Measurements from ENCODE around the gene CRY2.
"Not testable (repeated sequence)": the region's sequence is repeated elsewhere in the genome, so short reads cannot be mapped to it uniquely, and the experiment has no call there.

CRY2 gene

DNA sequence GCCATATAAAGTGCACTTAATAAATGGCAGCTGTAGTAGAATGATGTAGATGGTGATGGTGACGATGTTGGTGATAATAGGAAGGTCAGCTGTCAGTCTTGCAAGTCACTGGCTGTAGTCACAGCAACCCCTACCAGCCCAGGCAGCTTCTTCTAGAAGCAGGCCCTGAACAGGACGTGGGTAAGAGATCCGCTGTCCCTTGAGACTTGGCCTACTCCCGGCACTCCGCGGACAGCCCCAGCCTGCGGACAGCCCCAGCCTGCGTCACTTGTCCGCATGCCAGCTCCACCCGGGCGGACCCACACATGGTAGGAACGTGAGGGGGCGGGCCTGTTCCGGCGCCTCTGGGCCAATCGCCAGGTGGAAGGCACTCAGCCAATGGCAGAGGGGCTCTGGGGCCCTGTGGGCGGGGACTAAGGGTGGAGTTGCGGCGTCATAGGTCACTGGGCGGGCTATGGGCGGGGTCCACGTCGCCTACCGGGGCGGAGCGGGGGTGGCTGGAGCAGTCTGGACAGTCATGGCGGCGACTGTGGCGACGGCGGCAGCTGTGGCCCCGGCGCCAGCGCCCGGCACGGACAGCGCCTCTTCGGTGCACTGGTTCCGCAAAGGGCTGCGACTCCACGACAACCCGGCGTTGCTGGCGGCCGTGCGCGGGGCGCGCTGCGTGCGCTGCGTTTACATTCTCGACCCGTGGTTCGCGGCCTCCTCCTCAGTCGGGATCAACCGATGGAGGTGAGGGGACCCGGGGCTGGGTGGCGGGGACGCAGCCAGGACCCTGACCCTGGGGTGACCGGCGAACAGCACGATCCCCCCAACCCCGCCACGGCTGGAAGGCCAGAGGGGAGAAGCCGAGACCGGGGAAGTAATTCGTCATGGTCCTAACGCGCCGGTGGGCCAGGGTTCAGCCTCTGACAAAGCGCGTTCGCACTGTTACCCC lies at the start of gene CRY2:
Gene CRY2 (plus strand): TSS at position 502 of the 937 bp plus-strand sequence. CDS start 16 bp downstream, at position 518.
- DNase-seq = peak; percentile 72

DNA sequence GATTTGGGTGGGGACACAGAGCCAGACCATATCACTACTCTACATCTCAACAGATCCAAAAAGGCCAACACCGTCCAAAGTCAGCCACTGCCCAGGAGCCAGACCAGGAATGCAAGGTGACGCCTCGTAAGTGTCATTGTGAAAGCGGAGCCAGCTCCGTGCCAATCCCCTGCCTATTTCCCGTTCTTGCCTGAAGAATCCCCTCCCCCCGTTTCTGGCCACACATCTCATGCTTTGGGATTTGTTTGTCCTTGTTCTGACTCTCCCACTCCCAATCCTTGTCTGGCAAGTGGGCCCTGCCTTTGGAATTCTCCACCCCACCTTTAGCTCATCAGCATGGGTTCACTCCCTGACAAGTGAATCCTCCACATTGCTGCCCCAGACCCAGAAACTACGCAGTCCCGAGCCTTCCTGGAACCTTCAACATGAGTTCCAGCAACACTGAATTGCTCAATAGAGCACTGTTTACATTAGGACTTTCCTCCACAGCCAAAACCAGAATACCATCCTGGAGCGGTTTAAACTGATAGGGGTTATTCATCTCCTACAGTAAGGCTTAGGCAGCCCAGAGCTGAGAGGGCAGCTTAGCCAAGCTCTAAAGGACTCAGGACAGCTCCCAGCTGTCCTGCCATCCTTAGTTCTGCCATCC lies 48.4 kb upstream of the CRY2 start:
- DNase-seq = peak; percentile 17

DNA sequence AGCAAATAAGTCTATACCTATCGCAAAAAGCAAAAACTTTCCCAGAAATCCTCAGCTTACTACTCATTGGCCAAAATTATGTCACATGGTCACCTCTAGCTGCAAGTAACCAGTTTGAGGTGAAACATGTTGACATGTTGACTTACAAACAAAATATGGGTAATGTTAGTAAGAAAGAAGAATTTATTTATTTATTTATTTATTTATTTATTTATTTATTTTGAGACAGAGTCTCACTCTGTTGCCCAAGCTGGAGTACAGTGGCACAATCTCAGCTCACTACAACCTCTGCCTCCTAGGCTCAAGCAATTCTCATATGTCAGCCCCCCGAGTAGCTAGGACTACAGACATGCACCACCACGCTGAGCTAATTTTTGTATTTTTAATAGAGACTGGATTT lies 47.7 kb upstream of the CRY2 start:
- no peak for DNase-seq

DNA sequence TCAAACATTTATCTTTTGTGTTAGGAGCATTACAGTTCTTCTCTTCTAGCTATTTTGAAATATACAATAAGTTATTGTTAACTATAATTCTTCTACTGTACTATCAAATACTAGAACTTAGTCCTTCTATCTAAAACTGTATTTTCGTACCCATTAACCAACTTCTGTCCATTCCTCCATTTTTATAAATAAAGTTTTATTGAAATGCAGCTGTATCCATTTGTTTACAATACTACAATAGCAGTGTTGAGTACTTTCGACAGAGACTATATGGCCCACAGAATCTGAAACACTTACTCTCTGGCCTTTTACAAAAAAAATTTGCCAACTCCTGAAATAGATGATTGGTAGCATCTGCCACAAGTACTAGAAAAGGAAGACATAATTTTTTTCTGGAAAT lies 47.0 kb upstream of the CRY2 start:
- DNase-seq = no peak

DNA sequence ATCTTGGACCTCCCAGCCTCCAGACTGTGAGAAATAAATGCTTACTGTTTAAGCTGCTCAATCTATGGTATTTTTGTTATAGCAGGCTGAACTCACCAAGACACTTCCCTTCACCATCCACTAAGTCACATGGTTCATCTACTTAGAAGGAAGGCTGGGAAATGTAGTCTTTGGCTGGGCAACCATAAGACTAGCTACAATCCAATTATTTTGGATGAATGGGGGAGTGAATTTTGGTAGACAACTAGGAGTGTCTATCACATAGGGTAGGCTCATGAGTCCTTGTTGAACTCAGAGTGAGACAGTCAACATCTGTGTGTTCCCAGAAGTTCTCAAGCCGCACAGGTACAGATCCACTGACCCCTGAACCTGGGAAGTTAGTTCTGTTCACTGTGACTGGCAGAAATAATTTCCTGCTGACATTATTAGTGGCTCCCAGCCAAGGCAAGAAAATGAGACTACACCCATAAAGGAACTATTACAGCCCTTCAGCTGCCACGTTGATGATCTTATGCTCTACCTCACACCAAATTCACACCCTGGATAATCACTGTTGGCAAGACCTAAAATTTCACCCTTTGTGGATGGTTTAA lies 45.5 kb upstream of the CRY2 start:
- DNase-seq = no peak

DNA sequence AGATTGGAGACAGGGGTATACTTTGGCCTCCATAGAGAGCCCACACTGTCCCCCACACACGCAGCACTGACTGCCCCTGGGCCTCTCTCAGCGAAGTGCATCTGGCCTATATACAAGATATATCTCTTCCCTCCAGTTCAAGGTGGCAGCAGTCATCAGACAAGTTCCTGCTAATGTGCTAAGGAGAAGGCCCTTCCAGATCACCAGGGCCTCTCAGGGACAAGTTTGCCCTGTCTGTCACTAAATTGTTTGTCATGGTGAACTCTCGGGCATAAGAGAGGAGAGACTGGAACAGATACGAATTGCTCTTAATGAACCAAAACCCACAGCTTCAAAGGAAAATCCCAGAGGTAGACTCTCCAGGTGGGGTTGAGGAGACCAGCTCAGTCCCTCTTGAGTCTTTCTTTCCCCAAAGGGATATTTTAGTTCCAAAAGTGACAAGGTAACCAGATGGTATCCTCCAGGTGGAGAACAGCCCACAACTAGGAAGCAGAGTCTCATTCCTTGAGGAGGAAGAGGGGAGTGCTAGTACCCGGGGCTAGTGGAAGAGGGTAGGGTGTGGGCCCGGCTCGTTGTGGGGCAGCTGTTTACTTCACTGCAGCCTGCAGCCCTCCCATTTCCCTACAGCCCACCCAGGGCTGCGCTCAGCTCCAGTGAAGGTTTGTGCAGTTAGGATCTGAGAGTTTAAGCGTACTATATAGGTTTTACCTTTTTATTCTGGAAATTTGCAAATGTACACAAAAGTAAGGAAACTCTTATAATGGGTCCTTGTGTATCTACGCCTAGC lies 44.6 kb upstream of the CRY2 start:
- no peak for DNase-seq

DNA sequence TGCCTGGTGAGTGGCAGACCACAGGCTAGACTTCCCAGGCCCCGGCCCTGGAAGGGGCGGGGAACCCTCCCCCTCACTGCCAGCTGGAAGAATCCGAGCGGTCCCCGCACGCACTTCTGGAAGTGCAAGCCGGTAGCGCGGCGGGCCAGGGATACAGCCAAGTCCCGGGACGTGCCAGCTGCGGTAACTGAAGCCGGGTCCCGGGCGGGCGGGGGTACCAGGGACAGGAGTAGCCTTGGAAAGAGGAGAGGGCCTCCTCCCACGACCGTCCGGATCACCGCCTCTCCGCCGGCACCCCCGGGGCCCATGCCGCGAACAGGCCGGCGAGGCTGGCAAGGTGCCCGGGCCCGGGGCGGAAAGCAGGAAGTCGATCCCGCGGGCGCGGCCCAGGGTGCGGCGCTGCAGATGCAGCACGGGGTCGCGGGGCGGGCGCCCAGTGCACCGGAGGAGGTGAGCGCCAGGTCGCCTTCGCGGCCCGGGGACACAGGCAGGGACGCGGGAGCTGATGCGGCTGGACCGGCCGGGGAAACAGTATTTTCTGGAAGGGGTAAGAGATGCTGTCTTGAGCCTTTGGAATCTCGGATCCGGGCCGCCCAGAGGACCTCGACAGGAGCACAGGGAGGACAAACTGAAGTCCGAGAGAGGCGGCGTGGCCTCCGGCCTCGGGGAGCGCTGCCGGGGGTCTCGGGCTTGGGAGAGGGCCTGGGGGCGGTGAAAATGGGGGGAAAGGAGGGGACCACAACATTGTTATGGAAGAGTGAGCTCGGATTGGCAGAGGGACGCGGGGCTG lies 43.1 kb upstream of the CRY2 start:
- DNase-seq = no peak

DNA sequence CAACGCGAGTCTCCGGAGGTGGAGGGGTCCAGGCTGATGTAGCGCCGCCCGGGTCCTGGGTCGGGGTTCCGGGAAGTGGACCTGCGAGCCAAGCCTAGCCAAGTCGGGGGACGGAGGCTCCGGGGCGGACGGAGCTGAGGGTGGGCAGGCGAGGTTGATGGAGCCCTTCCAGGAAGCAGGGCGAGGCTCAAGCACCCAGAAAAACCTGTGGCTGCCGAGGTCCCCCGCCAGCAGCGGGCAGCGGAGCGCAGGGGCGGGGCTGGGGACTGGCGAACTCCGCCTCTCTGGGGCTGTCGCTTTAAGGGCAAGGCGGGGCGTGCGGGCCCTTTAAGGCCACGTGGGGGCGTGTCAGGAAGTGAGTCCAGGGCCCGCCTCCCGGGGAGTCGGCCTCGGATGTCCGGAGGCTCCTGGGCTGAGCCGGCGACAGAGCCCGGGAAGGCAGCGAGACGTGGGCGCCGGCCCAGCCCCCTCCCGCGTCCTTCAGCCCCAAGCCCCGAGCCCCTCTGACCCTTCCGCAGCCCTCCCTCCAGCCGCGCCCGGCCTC lies 42.4 kb upstream of the CRY2 start, which contains the start of gene SLC35C1:
Gene SLC35C1 (plus strand): TSS at position 389 of the 544 bp plus-strand sequence. CDS start 653 bp downstream, outside the sequence.
- DNase-seq = peak; percentile 75

DNA sequence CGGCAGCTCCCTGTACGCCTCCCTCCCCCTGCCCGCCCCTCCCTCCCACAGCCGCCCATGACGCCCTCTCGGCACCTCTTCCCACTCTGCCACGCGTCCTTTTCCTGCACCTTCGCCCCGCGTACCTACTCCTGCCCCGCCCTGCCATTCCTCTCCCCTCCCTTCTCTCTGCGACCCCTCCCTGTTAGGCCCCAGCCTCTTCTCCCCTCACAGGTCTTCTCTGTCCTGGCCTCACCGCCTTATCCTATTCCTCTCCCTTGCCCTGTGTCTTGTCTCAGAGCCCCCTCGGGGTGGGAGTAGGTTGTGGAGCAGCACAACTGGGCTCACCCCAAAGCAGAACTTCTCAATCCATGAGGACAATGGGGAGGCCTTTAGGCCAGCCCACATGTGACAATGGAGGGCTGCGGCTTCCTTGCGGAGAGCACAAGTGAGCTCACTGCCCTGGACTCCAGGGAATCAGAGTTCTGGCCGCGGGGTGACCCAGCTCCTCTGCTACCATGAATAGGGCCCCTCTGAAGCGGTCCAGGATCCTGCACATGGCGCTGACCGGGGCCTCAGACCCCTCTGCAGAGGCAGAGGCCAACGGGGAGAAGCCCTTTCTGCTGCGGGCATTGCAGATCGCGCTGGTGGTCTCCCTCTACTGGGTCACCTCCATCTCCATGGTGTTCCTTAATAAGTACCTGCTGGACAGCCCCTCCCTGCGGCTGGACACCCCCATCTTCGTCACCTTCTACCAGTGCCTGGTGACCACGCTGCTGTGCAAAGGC lies 41.8 kb upstream of the CRY2 start:
- no peak for DNase-seq

DNA sequence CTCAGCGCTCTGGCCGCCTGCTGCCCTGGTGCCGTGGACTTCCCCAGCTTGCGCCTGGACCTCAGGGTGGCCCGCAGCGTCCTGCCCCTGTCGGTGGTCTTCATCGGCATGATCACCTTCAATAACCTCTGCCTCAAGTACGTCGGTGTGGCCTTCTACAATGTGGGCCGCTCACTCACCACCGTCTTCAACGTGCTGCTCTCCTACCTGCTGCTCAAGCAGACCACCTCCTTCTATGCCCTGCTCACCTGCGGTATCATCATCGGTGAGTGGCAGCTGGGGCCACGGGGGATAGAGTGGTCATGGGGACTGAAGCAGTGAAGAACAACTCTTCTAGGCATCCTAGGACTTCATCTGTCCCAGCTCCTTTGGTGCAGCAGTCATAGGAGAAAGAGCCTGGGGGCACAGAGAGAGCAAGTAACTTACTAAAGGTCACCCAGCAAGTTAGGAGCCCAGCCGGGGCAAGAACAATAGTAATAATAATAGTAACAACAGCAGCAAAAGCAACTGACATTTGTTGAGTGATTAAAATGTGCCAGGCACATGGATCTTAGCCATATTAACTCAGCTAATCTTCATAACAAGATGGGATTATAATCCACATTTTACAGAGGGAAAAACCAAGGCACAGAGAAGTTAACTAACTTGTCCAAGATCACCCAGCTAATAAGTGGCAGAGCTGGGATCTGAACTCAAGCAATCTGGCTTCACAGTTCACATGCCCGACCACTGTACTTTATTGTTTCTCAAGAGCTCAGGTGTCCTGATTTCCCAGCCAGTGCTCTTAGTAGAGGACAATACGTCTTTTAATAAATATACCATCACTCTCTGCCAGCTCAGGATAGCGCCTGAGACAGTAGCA lies 41.0 kb upstream of the CRY2 start:
- no peak for DNase-seq

DNA sequence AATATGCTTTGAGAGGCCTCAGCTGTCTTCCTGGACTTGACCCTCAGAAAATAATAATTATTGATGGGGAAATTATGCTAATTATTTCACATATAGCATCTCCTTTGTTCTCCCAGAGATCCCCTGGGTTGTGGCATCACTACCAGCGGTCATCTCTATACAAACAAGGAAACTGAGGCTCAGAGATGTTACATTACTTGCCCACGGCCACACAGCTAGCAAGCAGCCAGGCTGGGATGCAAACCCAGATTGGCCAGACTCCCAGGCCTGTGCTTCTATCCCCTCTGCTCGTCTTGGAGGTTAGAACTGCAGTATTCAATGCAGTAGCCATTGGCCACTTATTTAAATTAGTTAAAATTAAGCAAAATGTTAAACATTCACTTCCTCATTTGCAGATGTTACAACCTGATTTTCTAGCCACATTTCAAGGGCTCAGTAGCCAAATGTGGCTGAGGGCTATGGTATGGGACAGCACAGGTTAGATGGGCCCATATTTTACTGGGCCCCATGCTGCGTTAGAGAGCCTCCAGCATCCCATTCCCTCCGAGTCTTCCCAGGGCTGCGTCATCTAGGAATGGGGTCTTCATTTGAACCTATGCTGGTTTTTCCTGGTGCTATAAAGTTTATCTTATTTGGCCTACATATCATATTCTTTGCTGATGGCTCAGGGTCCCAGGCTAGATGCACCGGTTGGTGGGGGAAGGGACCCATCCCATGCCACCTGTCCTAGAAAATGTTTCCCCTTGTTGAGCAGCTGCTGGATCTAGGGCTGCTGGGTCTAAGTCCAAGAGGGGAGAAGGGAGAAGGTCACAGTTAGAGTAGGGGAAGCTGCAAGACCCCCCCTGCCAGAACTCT lies 40.1 kb upstream of the CRY2 start:
- DNase-seq = no peak

DNA sequence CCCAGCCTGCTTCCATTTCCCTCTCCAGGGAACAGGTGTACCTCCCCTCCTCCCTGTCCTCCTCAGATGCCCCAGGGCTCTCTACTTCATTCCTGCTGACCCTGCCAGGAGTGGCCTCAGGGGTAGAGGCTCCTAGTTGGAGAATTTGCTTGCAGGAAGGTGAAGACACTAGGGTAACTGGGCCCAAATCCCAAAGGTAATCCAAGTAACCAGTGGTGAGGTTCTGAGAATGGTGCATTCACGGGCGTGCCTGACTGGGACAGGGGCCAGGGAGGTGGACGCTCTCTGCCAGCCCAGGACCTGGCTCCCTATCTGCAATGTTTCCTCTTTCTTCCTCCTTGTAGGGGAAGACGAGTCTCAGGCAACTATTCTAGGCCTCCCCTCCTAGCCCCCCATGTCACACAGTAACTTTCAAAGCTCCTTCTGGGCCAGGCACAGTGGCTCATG lies 39.5 kb upstream of the CRY2 start:
- DNase-seq = no peak

DNA sequence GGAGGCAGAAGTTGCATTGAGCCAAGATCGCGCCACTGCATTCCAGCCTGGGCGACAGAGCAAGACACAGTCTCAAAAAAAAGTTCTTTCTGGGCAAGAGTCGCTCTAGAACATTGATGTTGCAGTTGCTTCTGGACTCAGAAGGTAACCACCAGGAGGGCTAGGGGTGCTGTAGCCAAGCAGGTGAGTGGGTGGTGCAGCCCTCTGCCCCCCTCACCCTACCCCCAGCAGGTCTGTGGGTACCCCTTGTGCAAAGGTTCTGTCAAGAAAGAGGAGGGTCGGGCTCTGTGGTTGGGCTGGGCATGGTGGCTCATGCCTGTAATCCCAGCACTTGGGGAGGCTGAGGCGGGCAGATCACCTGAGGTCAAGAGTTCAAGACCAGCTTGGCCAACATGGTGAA lies 38.8 kb upstream of the CRY2 start:
- not testable (repeated sequence) for DNase-seq

DNA sequence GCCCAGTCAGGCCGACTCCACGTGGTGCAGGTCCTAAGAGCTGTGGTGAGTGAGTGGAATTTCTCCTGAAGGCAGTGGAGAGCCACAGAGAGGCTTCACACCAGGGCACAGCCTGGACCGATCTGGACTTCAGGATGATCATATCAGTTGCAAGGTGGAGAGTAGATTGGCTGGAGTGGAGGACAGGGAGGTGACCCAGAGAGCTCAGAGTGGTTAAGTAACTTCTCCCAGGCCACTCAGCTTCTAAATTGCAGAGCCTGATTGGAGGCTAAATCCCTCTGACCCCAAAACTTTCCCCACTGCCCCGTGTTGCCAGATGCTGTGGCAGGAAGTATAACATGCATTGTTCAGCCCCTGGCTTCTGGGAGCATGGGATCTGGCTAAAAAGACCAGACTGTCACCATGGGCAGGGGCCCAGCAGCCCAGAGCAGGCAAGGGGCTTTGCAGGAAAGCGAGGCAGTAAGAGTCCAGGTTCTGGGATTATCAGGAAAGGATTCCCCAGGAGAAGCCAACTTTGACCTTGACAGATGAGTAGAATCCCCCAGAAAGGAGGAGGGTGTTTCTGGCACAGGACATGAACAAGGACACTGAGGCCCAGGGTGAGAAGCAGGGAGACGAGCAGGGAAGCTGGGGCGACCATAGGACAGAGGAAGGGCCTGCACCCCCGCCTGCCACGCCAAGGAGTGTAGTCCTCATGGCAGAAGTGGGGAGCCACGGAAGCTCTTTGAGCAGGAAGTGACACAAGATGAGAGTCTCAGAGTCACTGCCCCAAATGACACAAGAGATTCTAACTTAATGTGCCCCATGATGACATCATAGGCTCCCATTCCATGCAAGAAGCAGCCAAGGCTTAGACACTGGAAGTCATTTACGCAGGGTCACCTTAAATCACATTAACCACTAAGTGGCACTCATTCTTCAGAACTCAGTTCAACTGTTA lies 37.5 kb upstream of the CRY2 start:
- DNase-seq = no peak

DNA sequence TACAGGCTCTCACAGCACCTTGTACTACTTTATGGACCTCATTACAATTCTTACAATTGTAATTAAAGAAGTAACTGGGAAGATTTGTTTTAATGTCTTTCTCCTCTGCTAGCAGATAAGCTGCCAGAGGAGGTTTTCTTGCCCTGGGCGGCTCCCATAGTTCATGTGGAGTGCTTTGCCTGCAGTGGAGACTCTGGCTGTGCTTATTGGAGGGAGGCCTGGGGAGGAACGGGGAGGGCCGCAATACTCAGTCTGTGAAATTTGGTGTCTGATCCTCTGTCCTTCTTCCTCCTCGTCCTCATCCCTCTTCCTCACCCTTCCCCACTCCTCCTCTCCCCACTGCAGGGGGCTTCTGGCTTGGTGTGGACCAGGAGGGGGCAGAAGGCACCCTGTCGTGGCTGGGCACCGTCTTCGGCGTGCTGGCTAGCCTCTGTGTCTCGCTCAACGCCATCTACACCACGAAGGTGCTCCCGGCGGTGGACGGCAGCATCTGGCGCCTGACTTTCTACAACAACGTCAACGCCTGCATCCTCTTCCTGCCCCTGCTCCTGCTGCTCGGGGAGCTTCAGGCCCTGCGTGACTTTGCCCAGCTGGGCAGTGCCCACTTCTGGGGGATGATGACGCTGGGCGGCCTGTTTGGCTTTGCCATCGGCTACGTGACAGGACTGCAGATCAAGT lies 36.7 kb upstream of the CRY2 start:
- no peak for DNase-seq

DNA sequence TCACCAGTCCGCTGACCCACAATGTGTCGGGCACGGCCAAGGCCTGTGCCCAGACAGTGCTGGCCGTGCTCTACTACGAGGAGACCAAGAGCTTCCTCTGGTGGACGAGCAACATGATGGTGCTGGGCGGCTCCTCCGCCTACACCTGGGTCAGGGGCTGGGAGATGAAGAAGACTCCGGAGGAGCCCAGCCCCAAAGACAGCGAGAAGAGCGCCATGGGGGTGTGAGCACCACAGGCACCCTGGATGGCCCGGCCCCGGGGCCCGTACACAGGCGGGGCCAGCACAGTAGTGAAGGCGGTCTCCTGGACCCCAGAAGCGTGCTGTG lies 36.2 kb upstream of the CRY2 start:
- no peak for DNase-seq
